Stimulated activated CD4-positive, alpha-beta T cell treated with anti-CD3 and anti-CD28 coated beads, Interleukin-1b, Interleukin-23, amount 100 ng/mL, for 4 hours (primary cell): ENCODE measurements around the gene DOCK3.
A peak's percentile ranks its signal among the peaks of the same experiment; 100 is the strongest.

Experiments used
- DNase-seq, 2 donors: peaks; one replicate each; pipeline ENCODE4 v3.0.0-alpha.2; 2020; ENCODE audit warnings: low read depth in 2 of 2

Gene DOCK3, protein sequence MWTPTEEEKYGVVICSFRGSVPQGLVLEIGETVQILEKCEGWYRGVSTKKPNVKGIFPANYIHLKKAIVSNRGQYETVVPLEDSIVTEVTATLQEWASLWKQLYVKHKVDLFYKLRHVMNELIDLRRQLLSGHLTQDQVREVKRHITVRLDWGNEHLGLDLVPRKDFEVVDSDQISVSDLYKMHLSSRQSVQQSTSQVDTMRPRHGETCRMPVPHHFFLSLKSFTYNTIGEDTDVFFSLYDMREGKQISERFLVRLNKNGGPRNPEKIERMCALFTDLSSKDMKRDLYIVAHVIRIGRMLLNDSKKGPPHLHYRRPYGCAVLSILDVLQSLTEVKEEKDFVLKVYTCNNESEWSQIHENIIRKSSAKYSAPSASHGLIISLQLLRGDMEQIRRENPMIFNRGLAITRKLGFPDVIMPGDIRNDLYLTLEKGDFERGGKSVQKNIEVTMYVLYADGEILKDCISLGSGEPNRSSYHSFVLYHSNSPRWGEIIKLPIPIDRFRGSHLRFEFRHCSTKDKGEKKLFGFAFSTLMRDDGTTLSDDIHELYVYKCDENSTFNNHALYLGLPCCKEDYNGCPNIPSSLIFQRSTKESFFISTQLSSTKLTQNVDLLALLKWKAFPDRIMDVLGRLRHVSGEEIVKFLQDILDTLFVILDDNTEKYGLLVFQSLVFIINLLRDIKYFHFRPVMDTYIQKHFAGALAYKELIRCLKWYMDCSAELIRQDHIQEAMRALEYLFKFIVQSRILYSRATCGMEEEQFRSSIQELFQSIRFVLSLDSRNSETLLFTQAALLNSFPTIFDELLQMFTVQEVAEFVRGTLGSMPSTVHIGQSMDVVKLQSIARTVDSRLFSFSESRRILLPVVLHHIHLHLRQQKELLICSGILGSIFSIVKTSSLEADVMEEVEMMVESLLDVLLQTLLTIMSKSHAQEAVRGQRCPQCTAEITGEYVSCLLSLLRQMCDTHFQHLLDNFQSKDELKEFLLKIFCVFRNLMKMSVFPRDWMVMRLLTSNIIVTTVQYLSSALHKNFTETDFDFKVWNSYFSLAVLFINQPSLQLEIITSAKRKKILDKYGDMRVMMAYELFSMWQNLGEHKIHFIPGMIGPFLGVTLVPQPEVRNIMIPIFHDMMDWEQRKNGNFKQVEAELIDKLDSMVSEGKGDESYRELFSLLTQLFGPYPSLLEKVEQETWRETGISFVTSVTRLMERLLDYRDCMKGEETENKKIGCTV (N-terminal part only)

DNA sequence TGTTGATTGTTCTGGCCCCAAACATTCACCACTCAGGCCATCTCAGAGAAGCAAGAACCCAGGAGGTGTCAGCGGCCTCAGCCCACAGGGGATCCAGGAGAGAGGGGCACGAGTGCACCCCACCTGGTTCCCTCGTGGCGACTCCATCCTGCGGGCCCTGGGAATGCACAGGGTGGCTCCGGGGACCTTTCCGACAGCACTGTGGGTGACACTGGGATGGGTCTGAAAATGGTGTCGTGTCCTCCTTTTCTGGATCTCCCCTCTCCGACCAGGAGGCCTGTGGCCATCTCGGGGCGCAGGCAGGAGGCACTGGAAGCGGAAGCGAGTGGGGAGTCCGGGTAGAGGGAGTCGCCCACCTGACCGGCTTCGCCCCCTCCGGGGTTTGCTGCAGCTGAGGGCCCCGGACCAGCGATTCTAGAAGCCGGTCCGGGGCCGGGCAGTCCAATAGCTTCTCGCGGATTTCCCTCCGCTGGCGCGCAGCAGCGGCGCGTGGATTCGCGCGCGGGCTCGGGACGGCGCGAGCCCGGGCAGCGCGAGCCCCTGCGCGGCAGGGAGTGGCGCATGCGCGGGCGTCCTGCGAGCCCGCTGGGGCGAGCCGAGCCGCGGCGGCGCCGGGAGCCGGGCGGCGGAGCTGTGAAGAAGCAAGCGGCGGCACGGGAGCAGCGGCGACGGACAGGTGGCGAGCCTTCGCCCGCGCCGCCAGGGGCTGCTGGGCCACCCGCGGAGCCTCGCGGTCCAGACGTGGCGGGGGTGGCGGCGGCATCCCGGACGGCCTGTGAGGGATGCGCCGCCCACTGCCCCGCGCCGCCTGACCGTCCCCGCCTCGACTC is at the start of gene DOCK3:
TSS of gene DOCK3 (plus strand) at position 579 of the 830 bp plus-strand sequence. CDS start 337 bp downstream, outside the sequence.
- peak; percentile 55 to 62 for DNase-seq

DNA sequence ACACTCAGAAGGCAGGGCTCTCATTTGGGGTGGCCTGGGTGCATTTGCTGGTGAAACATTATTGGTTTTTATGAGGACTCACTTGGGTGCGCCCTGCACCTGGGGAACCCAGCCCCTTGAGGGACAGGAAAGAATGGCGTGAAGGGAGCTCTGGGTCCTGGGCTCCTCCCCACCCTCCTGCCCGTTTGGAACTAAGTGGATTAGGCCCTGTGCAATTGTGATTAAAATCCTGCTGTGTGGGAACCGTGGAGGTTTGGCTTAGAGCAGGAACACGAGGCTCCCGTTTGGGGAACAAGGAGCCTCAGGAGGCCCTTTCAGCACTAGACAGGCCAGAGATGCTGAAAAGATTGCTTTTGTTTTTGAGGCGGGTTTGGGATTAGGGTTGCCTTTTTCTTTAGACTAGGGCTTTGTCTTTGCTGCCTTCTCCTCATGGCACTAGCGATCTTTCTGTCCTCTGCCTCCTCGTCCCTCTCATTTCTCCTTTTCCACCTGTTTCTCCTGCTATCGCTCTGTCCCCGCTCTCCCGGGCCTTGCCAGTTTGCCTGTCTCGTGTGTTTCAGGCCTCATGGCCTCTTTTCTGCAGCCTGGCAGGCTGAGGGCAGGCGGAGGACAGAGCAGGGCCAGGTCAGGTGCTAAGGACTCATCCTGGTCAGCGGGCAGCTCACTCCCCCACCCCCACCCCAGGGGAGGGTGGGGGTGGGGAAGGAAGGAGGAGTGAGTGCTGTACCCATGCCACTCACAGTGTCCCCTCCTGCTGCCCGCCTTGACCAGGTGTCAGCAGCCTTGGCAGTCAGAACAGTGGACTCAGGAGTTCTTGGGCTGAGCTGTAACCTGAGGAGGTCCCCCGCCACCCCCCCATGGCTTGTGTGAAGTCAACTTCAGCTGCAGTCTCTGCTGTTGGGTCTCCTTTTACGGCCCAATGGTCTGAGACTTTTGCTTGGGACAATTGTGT is 49.2 kb upstream of the DOCK3 start:
- no peak for DNase-seq

DNA sequence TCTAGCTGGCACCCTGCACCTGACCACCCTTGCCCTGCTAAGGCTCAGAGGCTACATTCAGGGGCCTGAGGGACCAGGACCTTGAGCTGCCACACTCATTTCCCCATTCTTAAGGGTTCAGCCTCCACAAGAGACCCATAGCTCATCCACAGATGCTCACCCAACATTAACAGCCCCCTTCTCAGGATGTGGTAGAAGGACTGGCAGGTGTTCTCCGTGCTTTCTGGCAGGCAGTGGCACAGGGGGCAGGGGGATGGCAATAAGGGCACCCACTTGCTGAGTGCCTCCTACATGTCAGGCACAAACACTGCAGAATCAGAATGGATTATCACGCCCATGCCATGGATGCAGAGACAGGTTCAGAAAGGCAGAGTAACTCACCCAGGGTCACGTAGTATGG is 48.3 kb upstream of the DOCK3 start:
- no peak for DNase-seq

DNA sequence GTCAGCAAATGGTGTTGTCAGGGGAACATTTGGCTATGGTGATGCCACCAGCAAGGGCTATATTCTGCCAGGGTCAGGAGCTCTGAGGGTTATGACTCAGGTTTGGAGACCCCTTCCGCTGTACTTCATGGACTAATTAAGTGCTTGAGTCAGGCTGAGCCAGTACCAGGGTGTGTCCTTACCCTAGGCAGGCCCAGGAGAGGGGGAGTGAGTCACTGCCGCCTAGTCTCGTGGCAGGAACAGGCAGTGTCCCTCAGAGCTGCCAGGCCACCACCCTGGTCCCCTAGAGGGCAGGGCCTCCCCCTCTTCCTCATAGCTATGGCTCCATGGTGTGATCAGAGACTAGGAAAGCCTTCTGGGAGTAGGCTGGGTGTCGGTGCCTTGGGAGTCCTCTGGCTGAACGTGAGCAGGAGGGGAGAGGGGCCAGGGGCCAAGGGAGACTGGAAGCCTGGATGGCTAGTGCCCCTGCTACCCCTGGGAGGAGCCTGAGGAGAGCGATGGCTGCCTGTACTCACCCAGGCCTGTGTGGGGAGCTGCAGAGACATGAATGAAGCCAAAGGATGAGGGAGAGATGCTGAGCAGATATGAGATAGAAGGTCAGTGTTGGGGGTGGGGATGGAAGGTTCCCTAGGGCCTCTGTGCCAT is 47.2 kb upstream of the DOCK3 start:
- no peak for DNase-seq

DNA sequence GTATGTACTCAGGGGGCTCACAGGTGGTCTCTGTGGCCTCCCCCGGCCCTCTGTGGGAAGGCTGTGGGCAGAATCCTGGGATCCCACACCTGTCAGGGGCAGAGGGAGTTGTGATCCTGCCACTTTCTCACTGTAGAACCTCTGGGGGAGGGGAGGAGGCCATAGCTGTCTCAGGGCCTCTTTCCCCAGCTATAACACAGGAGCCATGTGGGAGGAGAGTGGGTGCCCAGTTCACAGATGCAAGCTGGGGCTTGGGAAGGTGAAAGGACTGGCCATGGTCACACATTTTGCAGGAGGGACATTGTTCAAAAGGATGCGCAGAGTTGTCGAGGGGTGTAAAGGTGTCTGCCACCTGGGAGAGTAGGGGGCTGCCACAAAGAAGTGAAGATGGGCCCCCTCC is 46.1 kb upstream of the DOCK3 start:
- no peak for DNase-seq

DNA sequence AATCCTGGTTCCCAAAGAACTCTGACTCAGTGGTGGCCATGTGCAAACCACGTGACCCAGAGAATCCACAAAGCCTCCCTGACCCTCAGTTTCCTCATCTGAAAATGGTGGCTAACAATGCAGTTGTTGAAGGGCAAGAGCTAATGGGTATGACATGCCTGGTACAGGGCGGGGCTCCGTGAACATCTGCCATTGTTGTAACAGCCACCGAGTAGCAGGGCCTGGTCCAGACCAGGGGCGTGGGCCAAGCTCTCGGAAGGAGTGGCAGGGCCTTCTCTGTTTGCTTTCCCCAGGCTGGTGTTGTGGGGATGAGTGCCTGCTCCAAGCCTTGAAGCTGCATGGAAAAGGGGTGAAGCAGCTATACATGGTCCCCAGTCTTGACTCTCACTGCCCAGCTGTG is 44.3 kb upstream of the DOCK3 start:
- no peak for DNase-seq

DNA sequence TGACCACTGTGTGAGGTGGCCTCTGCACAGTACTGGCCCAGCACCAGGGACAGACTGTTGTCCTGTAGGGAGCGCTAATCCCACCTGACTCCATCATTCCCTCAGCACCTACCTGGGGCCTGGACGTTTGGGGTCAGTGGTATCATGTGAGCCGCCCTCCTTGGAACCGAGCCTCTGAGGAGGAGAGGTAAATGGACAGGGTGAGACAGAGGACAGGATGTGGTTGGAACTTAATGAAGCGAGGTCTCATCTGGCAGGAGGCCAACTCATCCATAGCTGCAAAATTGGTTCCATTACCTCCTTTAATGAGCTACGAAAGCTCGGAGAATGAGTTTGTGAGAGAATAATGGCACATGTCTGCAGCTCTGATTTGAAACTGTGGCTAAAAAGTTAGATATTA is 43.9 kb upstream of the DOCK3 start:
- DNase-seq: no peak

DNA sequence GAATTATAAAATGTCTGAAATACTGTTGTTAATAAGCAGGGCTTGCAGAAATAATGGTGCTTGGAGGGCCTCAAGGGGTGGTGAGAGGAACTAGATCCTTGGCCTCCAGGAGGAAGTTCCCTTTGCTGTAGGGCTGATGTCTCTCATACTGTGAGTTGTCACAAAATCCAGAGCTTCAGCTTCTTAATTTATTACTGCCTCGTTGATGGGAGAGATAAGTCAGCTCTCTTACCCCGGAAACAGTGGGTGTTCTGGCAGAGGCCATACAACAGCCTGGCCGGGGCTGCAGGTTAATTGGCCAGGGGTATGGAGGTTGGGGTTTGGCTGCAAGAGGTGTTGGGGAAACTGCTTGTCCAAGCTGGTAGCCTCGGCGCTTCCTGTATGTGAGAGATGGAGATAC is 42.3 kb upstream of the DOCK3 start:
- no peak for DNase-seq

DNA sequence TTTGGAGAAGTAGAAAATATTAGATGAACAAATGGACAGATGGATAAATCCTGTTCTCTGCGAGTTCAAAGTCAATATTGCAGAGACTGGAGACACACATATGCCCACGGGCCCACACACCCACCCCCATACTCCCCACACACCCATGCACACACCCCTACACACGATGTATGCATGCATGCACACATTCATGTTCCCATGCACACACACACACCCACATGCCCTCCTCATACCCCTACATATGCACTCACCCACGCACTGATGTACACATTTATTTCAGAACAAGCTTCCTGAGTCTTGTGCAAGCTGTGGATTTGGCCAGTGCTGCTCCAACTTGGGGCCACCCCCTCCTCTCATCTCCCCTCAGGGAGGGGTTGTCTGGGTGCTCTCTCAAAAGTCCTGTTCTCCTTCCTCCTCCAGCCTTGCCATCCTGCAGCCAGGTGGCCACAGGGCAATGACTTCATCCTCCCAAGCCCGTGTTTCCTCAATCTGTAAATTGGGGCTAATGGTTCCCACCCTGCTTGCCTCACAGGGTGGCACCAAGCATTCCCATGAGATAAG is 41.4 kb upstream of the DOCK3 start:
- DNase-seq: no peak

DNA sequence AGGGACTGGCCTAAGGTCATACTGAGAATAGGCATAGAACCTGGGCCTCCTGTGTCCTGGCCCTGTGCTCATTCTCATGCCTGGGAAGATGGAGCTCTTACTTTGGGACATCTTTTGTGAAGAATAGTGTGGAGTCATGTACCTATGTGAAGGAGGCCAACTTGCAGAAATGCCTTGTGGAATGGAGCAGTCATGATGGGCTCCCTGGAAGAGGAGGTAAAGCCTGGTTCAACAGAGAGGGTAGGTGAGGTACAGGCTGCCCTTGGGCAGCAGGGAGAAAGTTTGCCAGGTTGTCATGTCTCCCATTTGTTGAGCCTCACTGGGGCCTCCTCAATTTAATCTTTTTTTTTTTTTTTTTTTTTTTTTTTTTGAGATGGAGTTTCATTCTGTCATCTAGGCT is 39.7 kb upstream of the DOCK3 start:
- DNase-seq: no peak

DNA sequence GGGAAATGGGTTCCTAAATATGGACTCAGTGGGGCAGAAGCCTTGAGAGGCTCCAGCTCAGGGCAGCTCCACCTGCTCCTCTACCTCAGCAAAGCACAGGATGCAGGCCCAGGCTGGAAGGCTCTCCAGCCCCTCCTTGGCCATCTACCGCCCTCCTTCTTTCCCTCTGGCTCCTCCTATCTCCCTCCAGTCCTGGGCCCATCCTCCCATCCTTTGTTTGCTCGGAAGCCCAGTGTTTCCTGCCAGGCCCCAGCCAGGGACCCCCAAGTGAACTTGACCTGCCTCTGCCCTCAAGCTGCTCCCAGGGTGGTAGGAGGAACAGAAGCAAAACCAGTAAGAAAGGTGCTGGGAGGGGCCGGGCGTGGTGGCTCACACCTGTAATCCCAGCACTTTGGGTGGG is 37.7 kb upstream of the DOCK3 start:
- no peak for DNase-seq

DNA sequence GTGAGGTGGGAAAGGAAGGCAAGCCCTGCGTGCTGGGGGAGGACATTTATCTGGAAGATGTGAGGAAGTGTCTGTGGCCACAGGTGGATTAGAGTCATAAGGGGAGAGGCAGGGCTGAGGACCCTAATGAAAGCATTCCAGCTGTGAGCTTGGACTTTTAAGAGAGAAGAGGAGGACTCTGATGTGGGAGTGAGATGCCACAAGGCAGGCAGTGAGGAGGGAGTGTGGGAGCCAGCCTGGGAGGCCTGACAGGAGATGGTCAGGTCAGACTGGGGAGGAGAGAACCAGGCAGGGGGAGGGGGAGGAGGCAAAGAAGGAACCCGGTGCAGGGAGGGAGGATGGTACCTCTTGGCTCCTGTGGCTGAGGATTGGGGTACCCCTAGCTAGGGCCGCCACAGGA is 36.8 kb upstream of the DOCK3 start:
- DNase-seq: no peak

DNA sequence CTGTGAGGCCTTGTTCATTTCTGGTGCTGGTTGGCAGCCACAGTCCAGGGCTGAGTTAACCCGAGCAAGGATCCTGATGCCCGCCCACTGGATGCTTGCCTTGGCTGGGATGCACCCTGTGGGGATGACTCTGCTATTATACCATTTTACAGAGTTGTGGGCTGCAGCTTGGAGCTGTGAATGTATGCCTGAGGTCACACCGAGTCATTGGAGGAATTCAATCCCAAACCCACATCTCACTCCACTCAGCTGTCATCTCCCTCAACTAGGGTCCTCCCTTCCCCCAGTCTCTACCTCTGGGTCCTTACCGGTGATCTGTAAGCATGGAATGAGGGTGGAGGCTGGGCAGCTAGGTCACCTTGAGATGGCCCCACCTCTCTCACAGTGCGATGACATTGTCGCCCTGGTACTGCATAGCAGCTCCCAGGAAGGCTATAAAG is 35.7 kb upstream of the DOCK3 start:
- DNase-seq: no peak

DNA sequence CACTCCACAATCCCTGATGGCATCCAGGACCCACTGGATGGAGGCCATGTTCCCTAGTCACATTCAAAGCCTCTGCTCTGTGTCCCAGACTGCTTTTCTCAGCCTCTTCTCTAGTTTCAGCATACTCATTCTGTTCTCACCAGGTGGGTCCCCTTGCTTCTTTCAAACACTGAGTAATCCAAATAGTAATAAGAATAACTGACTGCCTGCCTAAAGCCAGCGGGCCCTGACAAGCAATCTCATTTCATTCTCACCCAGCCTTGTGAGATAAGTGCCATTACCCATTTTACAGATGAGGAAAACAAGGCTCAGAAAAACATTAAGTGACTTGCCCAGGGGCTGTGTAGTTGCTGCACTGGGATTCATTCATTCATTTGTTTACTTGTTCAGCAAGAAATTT is 32.3 kb upstream of the DOCK3 start:
- DNase-seq: no peak

DNA sequence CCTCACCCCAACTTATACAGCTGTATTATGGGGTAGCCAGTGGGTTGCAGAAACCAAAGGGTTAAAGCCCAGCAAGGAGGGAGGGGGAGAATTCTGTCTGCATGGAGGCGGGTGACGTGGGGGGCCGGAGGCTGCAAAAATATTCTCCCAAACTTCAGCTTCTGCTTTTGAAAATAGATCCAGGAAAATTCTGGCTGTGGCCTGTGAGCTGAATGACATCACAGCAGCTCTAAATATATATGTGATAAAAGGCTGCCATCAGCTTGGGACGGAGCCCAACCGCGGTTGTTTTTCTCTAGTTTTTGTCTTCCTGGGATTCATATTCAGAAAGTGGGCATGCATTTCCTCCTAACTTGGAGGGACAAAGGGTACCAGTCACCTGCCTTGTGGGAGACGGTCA is 30.2 kb upstream of the DOCK3 start:
- DNase-seq: no peak

DNA sequence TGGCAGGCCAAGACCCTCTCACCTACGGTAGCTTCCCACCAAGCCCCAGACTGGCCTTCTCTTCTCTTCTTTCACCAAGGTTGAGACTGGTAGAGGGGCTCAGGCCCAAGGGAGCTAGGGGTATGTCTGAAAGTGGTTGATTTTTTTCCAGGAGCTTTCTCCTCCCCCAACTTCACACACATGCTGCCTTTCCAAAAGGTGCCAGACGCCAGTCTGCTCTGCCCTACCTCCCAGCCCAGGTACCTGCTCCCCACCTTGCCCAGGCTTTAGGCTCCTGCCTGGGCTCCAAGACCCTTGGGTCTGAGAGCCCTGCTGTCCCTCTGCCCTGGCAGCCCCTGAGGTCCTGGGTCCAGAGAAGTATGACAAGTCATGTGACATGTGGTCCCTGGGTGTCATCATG is 29.3 kb upstream of the DOCK3 start:
- DNase-seq: no peak

DNA sequence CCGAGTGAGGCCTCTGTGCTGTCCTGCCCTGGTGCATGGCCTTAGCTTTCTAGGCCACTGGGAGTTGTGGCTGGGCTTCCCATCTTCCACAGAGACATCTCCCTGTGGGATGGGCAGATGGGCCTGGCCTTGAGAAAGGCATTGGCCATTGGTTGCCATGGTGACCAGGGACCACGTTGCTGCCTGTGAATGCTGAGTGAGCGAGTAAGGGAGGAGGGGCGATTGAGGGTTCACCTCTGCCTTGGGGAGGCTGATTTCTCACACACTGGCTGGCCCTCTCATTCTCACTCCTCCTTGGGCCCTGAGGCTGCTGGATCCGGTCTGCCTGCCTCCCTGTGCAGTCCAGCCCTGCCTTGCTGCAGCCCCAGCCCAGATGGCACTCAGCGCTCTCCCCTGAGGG is 26.4 kb upstream of the DOCK3 start:
- DNase-seq: no peak

DNA sequence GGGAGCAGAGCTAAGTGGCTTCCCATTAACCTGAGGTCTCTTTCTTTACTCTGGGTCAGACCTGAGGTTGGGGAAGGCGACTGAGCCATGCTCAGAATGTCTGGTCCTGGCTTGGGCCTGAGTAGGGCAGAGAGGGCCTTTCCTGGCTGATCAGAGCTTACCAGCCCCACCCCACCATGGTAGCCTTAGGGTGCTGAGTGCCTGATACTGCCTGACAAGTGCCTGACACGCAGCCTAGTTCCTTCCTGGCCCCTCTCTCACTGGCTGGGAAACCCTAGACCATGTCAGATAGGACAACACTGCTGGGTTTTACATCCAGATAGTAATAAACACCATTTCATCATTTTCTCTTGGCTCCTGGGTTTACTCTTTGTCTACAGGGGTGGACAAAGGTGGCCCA is 25.8 kb upstream of the DOCK3 start:
- no peak for DNase-seq

DNA sequence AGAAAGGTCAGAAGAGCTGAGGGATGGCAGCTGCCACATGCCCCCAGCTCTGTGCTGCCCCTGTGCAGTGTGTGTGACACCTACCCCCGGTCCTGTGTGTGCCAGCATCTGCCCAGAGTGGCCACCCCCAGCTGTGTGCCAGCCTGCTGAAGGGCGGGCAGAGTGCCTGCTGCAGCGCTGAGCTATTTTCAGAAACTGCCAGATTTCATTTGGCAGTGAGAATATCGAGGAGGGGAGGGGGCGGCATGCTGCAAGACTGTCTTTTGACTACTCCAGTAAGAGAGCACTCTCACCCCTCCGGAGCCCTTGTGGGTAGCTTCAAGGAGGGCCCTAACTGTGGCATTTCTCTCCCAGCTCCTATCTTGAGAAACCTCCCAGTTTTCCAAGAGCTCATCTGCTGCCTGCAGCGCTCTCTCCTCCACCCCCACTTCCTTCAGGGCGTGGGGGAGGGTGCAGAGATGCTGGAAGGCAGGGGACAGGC is 25.2 kb upstream of the DOCK3 start:
- DNase-seq: no peak
